ENCODE results near the gene ADGRG3. TPM values are rescaled to one million over a fixed set of nuclear protein-coding genes. Genes with fewer than 3 reads are reported as not detected.

ADGRG3 gene, protein sequence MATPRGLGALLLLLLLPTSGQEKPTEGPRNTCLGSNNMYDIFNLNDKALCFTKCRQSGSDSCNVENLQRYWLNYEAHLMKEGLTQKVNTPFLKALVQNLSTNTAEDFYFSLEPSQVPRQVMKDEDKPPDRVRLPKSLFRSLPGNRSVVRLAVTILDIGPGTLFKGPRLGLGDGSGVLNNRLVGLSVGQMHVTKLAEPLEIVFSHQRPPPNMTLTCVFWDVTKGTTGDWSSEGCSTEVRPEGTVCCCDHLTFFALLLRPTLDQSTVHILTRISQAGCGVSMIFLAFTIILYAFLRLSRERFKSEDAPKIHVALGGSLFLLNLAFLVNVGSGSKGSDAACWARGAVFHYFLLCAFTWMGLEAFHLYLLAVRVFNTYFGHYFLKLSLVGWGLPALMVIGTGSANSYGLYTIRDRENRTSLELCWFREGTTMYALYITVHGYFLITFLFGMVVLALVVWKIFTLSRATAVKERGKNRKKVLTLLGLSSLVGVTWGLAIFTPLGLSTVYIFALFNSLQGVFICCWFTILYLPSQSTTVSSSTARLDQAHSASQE
- 1 to 10 TPM; 2.0 to 9.6 (median 3.7) TPM for total RNA-seq

DNA sequence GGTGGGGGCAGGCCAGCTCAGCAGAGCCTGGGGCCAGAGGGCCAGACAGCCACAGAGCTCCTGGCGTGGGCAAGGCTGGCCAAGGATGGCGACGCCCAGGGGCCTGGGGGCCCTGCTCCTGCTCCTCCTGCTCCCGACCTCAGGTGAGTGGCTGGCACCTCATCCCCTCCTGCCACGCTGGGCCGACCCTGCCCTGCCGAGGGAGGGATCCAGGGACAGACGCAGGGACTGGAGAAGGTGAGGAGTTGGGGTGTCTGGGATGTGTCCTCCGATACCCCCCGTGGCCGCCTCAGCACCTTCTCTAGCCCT lies at the start of gene ADGRG3:
TSS of gene ADGRG3 (plus strand) at position 44 of the 309 bp plus-strand sequence. CDS start at position 86, 42 bp downstream.
- peaks cover 0 to 3% (median 0%) of the 10 kb centered on the region in 4 donors for H3K4me1 ChIP-seq
- DNase-seq (ENCODE audit: extremely low spot score): no peak
- TF ChIP-seq POLR2AphosphoS5 (IDR thresholded peaks at IDR 0.05): no peak
- TF ChIP-seq EP300 (IDR thresholded peaks at IDR 0.05): no peak
- TF ChIP-seq, protein P1, sequence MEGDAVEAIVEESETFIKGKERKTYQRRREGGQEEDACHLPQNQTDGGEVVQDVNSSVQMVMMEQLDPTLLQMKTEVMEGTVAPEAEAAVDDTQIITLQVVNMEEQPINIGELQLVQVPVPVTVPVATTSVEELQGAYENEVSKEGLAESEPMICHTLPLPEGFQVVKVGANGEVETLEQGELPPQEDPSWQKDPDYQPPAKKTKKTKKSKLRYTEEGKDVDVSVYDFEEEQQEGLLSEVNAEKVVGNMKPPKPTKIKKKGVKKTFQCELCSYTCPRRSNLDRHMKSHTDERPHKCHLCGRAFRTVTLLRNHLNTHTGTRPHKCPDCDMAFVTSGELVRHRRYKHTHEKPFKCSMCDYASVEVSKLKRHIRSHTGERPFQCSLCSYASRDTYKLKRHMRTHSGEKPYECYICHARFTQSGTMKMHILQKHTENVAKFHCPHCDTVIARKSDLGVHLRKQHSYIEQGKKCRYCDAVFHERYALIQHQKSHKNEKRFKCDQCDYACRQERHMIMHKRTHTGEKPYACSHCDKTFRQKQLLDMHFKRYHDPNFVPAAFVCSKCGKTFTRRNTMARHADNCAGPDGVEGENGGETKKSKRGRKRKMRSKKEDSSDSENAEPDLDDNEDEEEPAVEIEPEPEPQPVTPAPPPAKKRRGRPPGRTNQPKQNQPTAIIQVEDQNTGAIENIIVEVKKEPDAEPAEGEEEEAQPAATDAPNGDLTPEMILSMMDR (IDR thresholded peaks at IDR 0.05): no peak
- TF ChIP-seq POLR2A (IDR thresholded peaks at IDR 0.05; ENCODE audit: low read depth): no peak
- peaks cover 0 to 21% (median 0%) of the 10 kb centered on the region in 4 donors for H3K27me3 ChIP-seq
- no peak within 1 kb of the TSS for H3K27ac ChIP-seq (replicated peaks in 1 of 4)
- no peaks in the 10 kb centered on the region for H3K9me3 ChIP-seq
- 92% methylated on average over 8 of the region's 11 CpGs for WGBS
- H3K36me3 ChIP-seq: peaks cover 0 to 19% (median 3%) of the 10 kb centered on the region in 4 donors
- intact Hi-C loops (cut with DNase I): no loop called here
- H3K4me3 ChIP-seq: no peak within 1 kb of the TSS

DNA sequence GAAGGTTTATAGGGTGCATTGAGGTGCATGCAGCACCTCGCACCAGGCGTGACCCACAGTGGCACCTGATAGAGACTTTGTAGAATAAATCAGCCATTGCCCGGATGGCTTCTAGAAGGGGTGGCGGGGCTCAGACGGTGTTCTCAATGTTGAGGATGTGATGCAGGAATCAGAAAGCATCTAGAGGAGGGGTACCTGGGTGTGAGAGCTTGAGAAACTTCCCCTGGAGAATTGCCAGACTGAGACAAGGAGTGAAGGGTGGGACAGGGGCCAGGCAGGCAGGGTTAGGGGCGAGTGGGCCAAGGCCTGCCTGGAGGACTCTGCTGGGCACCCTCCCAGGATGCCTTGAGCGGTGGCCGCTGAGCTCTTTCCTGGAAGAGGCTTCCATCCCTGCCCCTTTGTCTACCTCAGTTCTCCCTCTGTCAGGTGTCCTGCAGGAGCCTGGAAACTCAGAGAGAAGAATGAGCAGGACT lies 48.9 kb upstream of the ADGRG3 start:
- no peaks in the 10 kb centered on the region for H3K27me3 ChIP-seq
- DNase-seq (ENCODE audit: extremely low spot score): no peak
- intact Hi-C loops (cut with DNase I): no loop called here
- H3K4me1 ChIP-seq: peaks cover 4 to 15% (median 9%) of the 10 kb centered on the region in 4 donors
- H3K4me3 ChIP-seq: no peak overlapping the region
- H3K36me3 ChIP-seq: no peaks in the 10 kb centered on the region
- H3K27ac ChIP-seq (replicated peaks in 1 of 4): no peak overlapping the region
- TF ChIP-seq POLR2A (IDR thresholded peaks at IDR 0.05; ENCODE audit: low read depth) (no peak), EP300 (IDR thresholded peaks at IDR 0.05) (no peak), POLR2AphosphoS5 (IDR thresholded peaks at IDR 0.05) (no peak)
- TF ChIP-seq, protein P1 (IDR thresholded peaks at IDR 0.05): no peak
- WGBS: 94% methylated on average over 8 of the region's 8 CpGs
- H3K9me3 ChIP-seq: no peaks in the 10 kb centered on the region

DNA sequence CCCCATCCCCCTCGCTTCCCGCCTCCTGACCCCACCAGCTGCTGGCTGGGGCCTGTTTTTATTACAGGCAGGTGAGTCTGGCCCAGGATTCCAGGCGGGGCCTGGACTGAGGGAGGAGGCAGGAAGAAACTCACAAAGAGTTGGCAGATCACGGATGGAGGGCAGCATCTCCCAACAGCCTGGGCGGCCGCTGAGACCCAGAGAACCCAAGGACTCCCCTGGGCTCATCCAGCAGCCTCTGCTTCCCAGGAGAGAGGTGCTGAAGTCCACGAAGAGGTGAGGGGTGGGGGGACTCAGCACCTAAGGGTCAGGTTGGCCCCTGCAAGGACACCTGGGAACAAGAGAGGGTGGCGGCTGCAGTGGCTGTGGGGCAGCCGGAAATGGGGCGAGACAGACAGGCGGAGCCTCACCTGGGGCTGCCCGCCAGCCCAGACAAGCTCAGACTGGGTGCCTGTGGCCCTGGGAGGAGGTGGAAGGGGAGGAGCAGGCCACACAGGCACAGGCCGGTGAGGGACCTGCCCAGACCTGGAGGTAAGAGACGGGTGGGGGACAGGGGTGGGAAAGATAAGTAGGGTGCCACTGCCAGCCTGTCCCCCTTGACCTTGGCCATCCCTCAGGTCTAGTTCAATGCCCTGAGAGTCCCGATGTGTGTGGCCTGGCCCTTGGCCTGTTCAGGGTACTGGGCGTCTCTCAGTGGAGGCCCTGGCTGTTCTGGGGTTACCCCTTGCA lies 48.3 kb upstream of the ADGRG3 start:
- DNase-seq (ENCODE audit: extremely low spot score): no peak
- Histone ChIP-seq H3K36me3 (no peaks in the 10 kb centered on the region), H3K27ac (replicated peaks in 1 of 4) (no peak overlapping the region), H3K9me3 (no peaks in the 10 kb centered on the region), H3K27me3 (no peaks in the 10 kb centered on the region), H3K4me1 (peaks cover 9 to 21% (median 14%) of the 10 kb centered on the region in 4 donors), H3K4me3 (no peak overlapping the region)
- intact Hi-C loops (cut with DNase I): no loop called here
- WGBS: 90% methylated on average over 13 of the region's 16 CpGs
- no peak for TF ChIP-seq POLR2AphosphoS5 (IDR thresholded peaks at IDR 0.05)
- TF ChIP-seq, protein P1 (IDR thresholded peaks at IDR 0.05): no peak
- no peak for TF ChIP-seq POLR2A (IDR thresholded peaks at IDR 0.05; ENCODE audit: low read depth)
- no peak for TF ChIP-seq EP300 (IDR thresholded peaks at IDR 0.05)

DNA sequence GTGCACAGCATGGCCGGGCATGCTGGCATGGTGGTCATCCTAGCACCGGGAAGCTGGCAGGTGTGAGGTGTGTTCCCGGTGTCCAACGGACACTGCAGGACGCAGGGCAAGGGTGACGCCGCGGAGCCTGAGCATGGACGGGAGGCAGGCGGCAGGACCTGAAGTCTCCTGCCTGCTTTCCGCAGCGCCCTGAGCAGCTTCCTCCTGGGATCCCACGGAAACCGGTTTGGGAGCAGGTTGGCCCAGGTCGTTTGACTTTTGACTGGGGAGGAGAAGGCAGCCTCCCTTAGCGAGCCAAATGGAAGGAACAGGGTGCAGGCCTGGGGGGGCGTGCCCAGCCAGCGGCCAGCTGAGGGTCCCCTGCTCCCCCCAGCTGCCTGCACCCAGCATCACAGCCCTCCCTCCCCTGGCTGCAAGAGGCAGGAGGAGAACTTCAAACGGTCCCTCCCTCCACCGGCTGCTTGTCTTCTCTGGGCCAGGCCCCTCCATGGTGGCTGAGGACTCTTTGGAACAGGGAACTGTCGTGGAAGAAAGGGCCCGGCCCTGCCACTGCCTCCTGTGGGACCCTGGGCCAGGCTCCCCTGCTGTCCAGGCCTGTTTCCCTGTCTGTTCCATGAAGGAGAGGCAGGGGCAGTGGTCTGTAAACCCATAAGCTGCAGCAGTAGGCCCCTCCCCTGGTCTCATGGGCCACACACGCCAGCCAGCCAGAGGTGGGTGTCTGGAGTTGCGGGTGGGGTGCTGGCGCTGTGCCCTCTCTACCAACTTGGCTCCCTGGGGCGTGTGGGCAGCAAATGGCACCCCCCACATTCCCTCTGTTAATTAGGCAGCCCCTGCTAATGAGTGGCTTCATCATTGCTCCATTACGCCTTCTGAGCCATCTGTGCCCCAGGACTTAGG lies 47.5 kb upstream of the ADGRG3 start:
- TF ChIP-seq POLR2AphosphoS5 (IDR thresholded peaks at IDR 0.05) (no peak), EP300 (IDR thresholded peaks at IDR 0.05) (no peak), POLR2A (IDR thresholded peaks at IDR 0.05; ENCODE audit: low read depth) (no peak)
- TF ChIP-seq, protein P1 (IDR thresholded peaks at IDR 0.05): no peak
- no peaks in the 10 kb centered on the region for H3K27me3 ChIP-seq
- intact Hi-C loops (cut with DNase I): no loop called here
- peaks cover 9 to 25% (median 17%) of the 10 kb centered on the region in 4 donors for H3K4me1 ChIP-seq
- no peaks in the 10 kb centered on the region for H3K36me3 ChIP-seq
- 79% methylated on average over 22 of the region's 27 CpGs for WGBS
- no peaks in the 10 kb centered on the region for H3K9me3 ChIP-seq
- no peak overlapping the region for H3K4me3 ChIP-seq
- DNase-seq (ENCODE audit: extremely low spot score): no peak
- H3K27ac ChIP-seq (replicated peaks in 1 of 4): no peak overlapping the region
